SK-N-MC (cell line): ENCODE data around the gene NDRG2.

ENCODE experiments used
- EZH2 ChIP-seq: fragments of 200-600 bp; sonication (generic); IDR thresholded peaks from one replicate; pipeline ENCODE4 v1.6.1; 2017; ENCODE audit warnings: antibody characterized with exemption
- FOXP2 ChIP-seq: optimal IDR thresholded peaks from 2 replicates; pipeline ENCODE3; 2011; ENCODE audit warnings: mild to moderate bottlenecking, moderate library complexity; ENCODE audit not compliant: insufficient read depth; ENCODE audit errors: extremely low read length, control extremely low read depth
- POLR2AphosphoS5 ChIP-seq: IDR thresholded peaks from 2 replicates; pipeline ENCODE4 v1.6.1; 2012; ENCODE audit warnings: mild to moderate bottlenecking, low read depth, low read length, borderline replicate concordance

- no peak for TF ChIP-seq POLR2AphosphoS5
- TF ChIP-seq EZH2: no peak
- TF ChIP-seq FOXP2: no peak
Measured at GRCh38 chr14:21054123-21054767, 29.4 kb upstream of the NDRG2 start.
